ENCODE measurements around the gene PCSK7.
A peak's percentile ranks its signal among the peaks of the same experiment; 100 is the strongest.

GRCh38 chr11:117205211-117205818 lies 26.6 kb downstream of the PCSK7 start:
- TF ChIP-seq EZH2phosphoT487 (IDR thresholded peaks at IDR 0.05) (no peak), EZH2 (IDR thresholded peaks at IDR 0.05) (no peak)
- TF ChIP-seq, protein P1, sequence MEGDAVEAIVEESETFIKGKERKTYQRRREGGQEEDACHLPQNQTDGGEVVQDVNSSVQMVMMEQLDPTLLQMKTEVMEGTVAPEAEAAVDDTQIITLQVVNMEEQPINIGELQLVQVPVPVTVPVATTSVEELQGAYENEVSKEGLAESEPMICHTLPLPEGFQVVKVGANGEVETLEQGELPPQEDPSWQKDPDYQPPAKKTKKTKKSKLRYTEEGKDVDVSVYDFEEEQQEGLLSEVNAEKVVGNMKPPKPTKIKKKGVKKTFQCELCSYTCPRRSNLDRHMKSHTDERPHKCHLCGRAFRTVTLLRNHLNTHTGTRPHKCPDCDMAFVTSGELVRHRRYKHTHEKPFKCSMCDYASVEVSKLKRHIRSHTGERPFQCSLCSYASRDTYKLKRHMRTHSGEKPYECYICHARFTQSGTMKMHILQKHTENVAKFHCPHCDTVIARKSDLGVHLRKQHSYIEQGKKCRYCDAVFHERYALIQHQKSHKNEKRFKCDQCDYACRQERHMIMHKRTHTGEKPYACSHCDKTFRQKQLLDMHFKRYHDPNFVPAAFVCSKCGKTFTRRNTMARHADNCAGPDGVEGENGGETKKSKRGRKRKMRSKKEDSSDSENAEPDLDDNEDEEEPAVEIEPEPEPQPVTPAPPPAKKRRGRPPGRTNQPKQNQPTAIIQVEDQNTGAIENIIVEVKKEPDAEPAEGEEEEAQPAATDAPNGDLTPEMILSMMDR (IDR thresholded peaks at IDR 0.05) = peak; percentile 7

Data from neural progenitor cell (in vitro differentiated cells).